Spleen (tissue), 11 donors: ENCODE data around the gene HEBP1. TPM values are rescaled to one million over a fixed set of nuclear protein-coding genes. Genes with fewer than 3 reads are reported as not detected.

Experiments used
- DNase-seq: peaks from one replicate; pipeline ENCODE4 v3.0.0-alpha.2; 2020
- H3K27ac ChIP-seq, 8 donors: fragments of 200-600 bp; sonication (generic) in 7 of 8; 1 replicate in 4 of 8; 2 replicates in 4 of 8; pipeline versions ENCODE4 v1.5.0 to v1.8.0; 2016 to 2021; ENCODE audit warnings: inconsistent platforms in 4 of 8, mild to moderate bottlenecking in 4 of 8, moderate library complexity in 1 of 8
- H3K27me3 ChIP-seq, 7 donors: fragments of 200-600 bp; sonication (generic) in 6 of 7; replicated peaks in 1 of 7; 1 replicate in 4 of 7; 2 replicates in 3 of 7; pipeline versions ENCODE4 v1.5.0 to v1.8.0; 2016 to 2021; ENCODE audit warnings: inconsistent platforms in 3 of 7, mild to moderate bottlenecking in 1 of 7
- H3K36me3 ChIP-seq, 6 donors: fragments of 200-600 bp; sonication (generic) in 5 of 6; 1 replicate in 4 of 6; 2 replicates in 2 of 6; pipeline versions ENCODE4 v1.5.0 to v1.8.0; 2016 to 2021; ENCODE audit warnings: inconsistent platforms in 2 of 6
- H3K4me1 ChIP-seq, 6 donors: fragments of 200-600 bp; sonication (generic) in 5 of 6; 1 replicate in 3 of 6; 2 replicates in 3 of 6; pipeline versions ENCODE4 v1.5.0 to v1.8.0; 2016 to 2021; ENCODE audit warnings: inconsistent platforms in 3 of 6
- H3K4me3 ChIP-seq, 8 donors: fragments of 200-600 bp; sonication (generic) in 7 of 8; 1 replicate in 4 of 8; 2 replicates in 4 of 8; pipeline versions ENCODE4 v1.5.0 to v1.8.0; 2016 to 2021; ENCODE audit warnings: inconsistent platforms in 4 of 8, mild to moderate bottlenecking in 4 of 8, moderate library complexity in 2 of 8
- H3K9me3 ChIP-seq, 8 donors: fragments of 200-600 bp; sonication (generic) in 7 of 8; 1 replicate in 4 of 8; 2 replicates in 4 of 8; pipeline versions ENCODE4 v1.5.0 to v1.8.0; 2016 to 2021; ENCODE audit warnings: inconsistent platforms in 4 of 8
- POLR2A ChIP-seq, 3 donors: fragments of 450-650 bp; IDR thresholded peaks; one replicate each; pipeline ENCODE4 v1.5.1; 2017; ENCODE audit warnings: antibody characterized with exemption in 3 of 3, mild to moderate bottlenecking in 1 of 3
- POLR2AphosphoS5 ChIP-seq, 3 donors: sonication (generic); formaldehyde crosslinking; IDR thresholded peaks; one replicate each; pipeline ENCODE4 v1.5.1; 2017; ENCODE audit warnings: antibody characterized with exemption in 3 of 3
- WGBS, 5 donors: extraction: QIAGEN DNeasy Blood & Tissue Kit in 3 of 5; methylation state at CpG; one replicate each; pipeline versions ENCODE4 v1.1.5 to v1.1.7; 2013 to 2018; 5-methylcytosine and 5-hydroxymethylcytosine counted together
- intact Hi-C: fragments of 100-400 bp; cut with DNase I; formaldehyde crosslinking; loops from one replicate; pipeline ENCODE4 v1.15.0; 2023; ENCODE audit warnings: low total_unique reads
- polyA plus RNA-seq, 3 donors: library from polyadenylated mRNA; stranded (reverse); fragments of 200-250 nt; gene quantifications; one replicate each; pipeline ENCODE4 v1.2.1, GENCODE V29; 2013
- total RNA-seq, 7 donors: library from RNA; depleted of rRNA in 3 of 7; stranded (reverse); fragments of >200 nt in 3 of 7; fragmentation: NEBNext Ultra II Directional in 4 of 7; extraction: Animal tissue kit (Norgen Biotek cat#: 25700) in 4 of 7; gene quantifications; one replicate each; pipeline versions ENCODE4 v1.1.0 to v1.2.1, GENCODE V29; 2016 to 2021
- TF ChIP-seq, protein P1 (sequence below), 11 experiments: fragments of 200-600 bp in 7 of 11; fragments of 450-650 bp in 4 of 11; sonication (generic) in 4 of 11; IDR thresholded peaks in 8 of 11; conservative IDR thresholded peaks in 3 of 11; 1 replicate in 7 of 11; 2 replicates in 4 of 11; pipeline versions ENCODE4 v1.4.0 to v1.8.0; 2016 to 2021; ENCODE audit warnings: antibody characterized with exemption in 11 of 11, inconsistent platforms in 4 of 11, mild to moderate bottlenecking in 1 of 11
- donor health status: healthy with polysubstance abuse.
- donor health status: DM: no; HTN: no; CAD: no; lungs with moderate emphysema.
- donor health status: DM: no; HTN: no; CAD: no.
- donor health status: Bipolar disorder and iron deficiency.
- donor health status: healthy.
- donor health status: DM: no; HTN: no; CAD: no.
- donor health status: DM: yes; HTN: yes; CAD: no.

HEBP1 gene
- total and polyA plus RNA-seq, 10 donors: 25.1 to 79.4 (median 60.1) TPM

DNA sequence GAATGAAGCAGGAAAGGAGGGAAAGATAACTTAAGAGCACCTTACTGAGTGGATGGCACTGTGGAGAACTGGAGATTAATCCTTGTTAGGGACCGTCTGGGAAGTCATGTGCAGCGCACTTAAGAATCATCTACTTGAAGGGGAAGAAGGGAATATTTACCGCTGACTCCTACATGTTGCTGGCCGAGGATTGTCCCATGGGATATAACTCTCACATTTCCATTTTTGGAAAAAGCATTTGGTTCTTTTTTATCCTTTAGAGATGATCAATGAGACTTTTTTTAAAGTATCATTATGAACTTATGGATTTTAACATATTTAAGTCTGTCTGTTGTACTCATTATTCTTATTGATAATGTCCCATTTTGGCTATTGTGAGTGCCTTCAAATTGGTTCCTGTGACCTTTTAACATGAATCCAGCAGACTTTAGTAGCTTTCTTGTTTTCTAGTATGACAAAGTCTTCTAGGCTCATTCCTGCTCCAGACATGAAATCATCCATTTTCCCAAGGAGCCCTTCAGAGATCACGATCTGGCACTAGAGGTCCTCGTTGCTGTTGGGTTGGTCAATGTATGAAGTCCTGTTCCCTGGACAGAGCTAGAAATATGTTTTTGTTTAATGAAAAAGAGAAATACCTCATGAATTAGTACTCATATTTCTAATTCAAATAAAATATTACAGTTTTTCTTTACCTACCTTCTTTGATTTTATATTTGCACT lies 23.9 kb upstream of the HEBP1 start:
- Histone ChIP-seq H3K4me3 (no peak overlapping the region), H3K27me3 (no peaks in the 10 kb centered on the region), H3K9me3 (no peaks in the 10 kb centered on the region), H3K36me3 (no peaks in the 10 kb centered on the region), H3K4me1 (peaks cover 0 to 5% (median 0%) of the 10 kb centered on the region in 6 donors), H3K27ac (no peak overlapping the region)
- WGBS, 5 donors: 64 to 93% (median 78%) methylated on average over 6 of the region's 6 CpGs
- DNase-seq: no peak
- intact Hi-C loops: no loop called here
- no peak for TF ChIP-seq POLR2A (IDR thresholded peaks at IDR 0.05)
- TF ChIP-seq, protein P1, sequence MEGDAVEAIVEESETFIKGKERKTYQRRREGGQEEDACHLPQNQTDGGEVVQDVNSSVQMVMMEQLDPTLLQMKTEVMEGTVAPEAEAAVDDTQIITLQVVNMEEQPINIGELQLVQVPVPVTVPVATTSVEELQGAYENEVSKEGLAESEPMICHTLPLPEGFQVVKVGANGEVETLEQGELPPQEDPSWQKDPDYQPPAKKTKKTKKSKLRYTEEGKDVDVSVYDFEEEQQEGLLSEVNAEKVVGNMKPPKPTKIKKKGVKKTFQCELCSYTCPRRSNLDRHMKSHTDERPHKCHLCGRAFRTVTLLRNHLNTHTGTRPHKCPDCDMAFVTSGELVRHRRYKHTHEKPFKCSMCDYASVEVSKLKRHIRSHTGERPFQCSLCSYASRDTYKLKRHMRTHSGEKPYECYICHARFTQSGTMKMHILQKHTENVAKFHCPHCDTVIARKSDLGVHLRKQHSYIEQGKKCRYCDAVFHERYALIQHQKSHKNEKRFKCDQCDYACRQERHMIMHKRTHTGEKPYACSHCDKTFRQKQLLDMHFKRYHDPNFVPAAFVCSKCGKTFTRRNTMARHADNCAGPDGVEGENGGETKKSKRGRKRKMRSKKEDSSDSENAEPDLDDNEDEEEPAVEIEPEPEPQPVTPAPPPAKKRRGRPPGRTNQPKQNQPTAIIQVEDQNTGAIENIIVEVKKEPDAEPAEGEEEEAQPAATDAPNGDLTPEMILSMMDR (IDR thresholded peaks at IDR 0.05 in 8 of 11, conservative IDR thresholded peaks at IDR 0.05 in 3 of 11): peak in 3 of 11 experiments; percentile 8 to 42 (median 36)

DNA sequence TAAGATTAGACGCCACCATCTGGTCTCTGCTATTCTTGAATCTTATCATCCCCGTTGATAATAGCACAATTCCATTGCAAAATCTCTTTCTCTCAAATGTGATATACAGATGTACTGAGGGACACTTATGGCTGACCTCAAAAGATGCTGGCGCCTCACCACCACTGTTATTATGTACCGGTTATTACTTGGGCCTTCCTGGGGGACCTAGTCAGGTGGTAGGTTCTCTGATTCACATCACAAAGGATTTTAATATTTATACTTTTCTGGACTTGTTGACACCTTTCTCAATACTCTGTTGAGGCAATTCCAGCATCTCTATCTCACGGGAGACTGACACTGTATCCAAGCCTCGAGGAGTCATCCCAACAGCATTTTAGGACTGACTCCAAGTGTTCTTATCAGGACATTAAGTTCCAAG lies 22.8 kb upstream of the HEBP1 start:
- H3K36me3 ChIP-seq: no peaks in the 10 kb centered on the region
- 76 to 91% (median 87%) methylated on average over 6 of the region's 6 CpGs for WGBS, 5 donors
- no peak for DNase-seq
- H3K9me3 ChIP-seq: no peaks in the 10 kb centered on the region
- no peak overlapping the region for H3K4me3 ChIP-seq
- TF ChIP-seq POLR2A (IDR thresholded peaks at IDR 0.05) (no peak), POLR2AphosphoS5 (IDR thresholded peaks at IDR 0.05) (no peak)
- TF ChIP-seq, protein P1 (IDR thresholded peaks at IDR 0.05 in 8 of 11, conservative IDR thresholded peaks at IDR 0.05 in 3 of 11): no peak
- no peak overlapping the region for H3K27ac ChIP-seq
- H3K27me3 ChIP-seq: no peaks in the 10 kb centered on the region
- intact Hi-C loops: no loop called here
- H3K4me1 ChIP-seq: peaks cover 0 to 5% (median 0%) of the 10 kb centered on the region in 6 donors

DNA sequence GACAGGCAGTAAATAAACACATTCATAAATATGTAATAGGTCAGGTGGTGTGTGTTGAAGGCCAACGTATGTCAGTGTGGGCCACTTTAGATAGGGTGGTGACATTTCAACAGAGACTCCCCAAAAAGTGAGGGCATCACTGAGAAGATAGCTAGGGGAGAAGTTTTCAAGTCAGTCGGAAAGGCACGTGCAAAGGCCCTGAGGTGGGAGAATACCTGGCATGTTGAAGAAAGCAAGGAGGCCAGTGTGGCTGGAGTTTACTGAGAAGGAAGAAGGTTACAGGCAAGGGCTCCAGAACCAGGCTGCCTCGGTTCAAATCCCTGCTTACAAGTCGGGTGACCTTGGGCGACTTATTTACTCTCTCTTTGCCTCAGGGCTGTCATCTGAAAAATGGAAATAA lies 11.0 kb upstream of the HEBP1 start:
- no peak for DNase-seq
- no peak overlapping the region for H3K27ac ChIP-seq
- no peaks in the 10 kb centered on the region for H3K4me1 ChIP-seq
- 82 to 96% (median 88%) methylated on average over 6 of the region's 6 CpGs for WGBS, 5 donors
- TF ChIP-seq, protein P1 (IDR thresholded peaks at IDR 0.05 in 8 of 11, conservative IDR thresholded peaks at IDR 0.05 in 3 of 11): no peak
- TF ChIP-seq POLR2AphosphoS5 (IDR thresholded peaks at IDR 0.05) (no peak), POLR2A (IDR thresholded peaks at IDR 0.05) (no peak)
- H3K4me3 ChIP-seq: no peak overlapping the region
- no peaks in the 10 kb centered on the region for H3K27me3 ChIP-seq
- H3K9me3 ChIP-seq: no peaks in the 10 kb centered on the region
- no peaks in the 10 kb centered on the region for H3K36me3 ChIP-seq
- intact Hi-C loops: no loop called here

DNA sequence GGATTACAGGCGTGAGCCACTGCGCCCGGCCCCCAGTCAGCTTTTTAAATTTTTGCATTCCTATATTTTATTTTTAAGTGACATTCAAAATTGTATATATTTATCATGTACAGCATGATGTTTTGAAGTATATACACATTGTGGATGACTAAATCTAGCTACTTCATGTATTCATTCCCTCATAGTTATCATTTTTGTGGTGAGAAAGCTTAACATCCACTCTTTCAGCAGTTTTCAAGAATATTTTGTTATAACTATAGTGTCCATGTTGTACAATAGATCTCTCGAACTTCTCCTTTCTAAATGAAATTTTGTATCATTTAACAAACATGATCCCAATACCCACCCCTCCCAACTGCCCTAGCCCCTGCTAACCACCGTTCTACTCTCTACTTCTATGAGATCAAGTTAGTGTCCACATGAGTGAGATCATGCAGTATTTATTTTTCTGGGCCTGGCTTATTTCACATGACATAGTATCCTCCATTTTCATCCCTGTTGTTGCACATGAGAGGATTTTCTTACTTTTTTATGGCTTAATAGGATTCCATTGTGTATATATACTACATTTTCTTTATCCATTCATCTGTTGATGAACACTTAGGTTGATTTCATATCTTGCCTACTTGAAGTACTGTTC lies 8.8 kb upstream of the HEBP1 start:
- H3K4me3 ChIP-seq: no peak overlapping the region
- WGBS, 5 donors: 82 to 90% (median 83%) methylated on average over 5 of the region's 5 CpGs
- DNase-seq: no peak
- H3K9me3 ChIP-seq: no peaks in the 10 kb centered on the region
- no peaks in the 10 kb centered on the region for H3K4me1 ChIP-seq
- H3K27me3 ChIP-seq: no peaks in the 10 kb centered on the region
- TF ChIP-seq POLR2A (IDR thresholded peaks at IDR 0.05) (no peak), POLR2AphosphoS5 (IDR thresholded peaks at IDR 0.05) (no peak)
- TF ChIP-seq, protein P1 (IDR thresholded peaks at IDR 0.05 in 8 of 11, conservative IDR thresholded peaks at IDR 0.05 in 3 of 11): no peak
- H3K27ac ChIP-seq: no peak overlapping the region
- no peaks in the 10 kb centered on the region for H3K36me3 ChIP-seq
- intact Hi-C loops: no loop called here
